Ovary (tissue), 9 donors: Measurements from ENCODE around the gene USP36. TPM values are rescaled to one million over a fixed set of nuclear protein-coding genes. Genes with fewer than 3 reads are reported as not detected.

ENCODE experiments used
- DNase-seq, 5 donors: peaks; one replicate each; pipeline ENCODE4 v3.0.0-alpha.2; 2019 to 2020
- H3K27ac ChIP-seq, 2 donors: fragments of 200-600 bp; one replicate each; pipeline versions ENCODE4 v1.5.1 to v1.8.0; 2019 to 2022
- H3K27me3 ChIP-seq: fragments of 200-600 bp; one replicate; pipeline ENCODE4 v1.8.0; 2022
- H3K36me3 ChIP-seq: fragments of 200-600 bp; sonication (generic); one replicate; pipeline ENCODE4 v1.5.1; 2019
- H3K4me1 ChIP-seq: one replicate; pipeline ENCODE4 v1.8.1; 2013; ENCODE audit warnings: mild to moderate bottlenecking, moderate library complexity; ENCODE audit not compliant: insufficient read depth
- H3K4me3 ChIP-seq: fragments of 200-600 bp; sonication (generic); one replicate; pipeline ENCODE4 v1.5.1; 2017
- H3K9me3 ChIP-seq, 2 donors: fragments of 200-600 bp in 1 of 2; sonication (generic) in 1 of 2; one replicate each; pipeline versions ENCODE4 v1.5.1 to v1.8.1; 2013 to 2019; ENCODE audit warnings: mild to moderate bottlenecking in 1 of 2, moderate library complexity in 1 of 2
- CTCF ChIP-seq, 3 donors: fragments of 450-650 bp in 2 of 3; fragments of 200-600 bp in 1 of 3; IDR thresholded peaks; one replicate each; pipeline versions ENCODE4 v1.5.1 to v1.8.0; 2016 to 2022; ENCODE audit warnings: antibody characterized with exemption in 3 of 3, mild to moderate bottlenecking in 1 of 3
- EP300 ChIP-seq: sonication (generic); formaldehyde crosslinking; IDR thresholded peaks from one replicate; pipeline ENCODE4 v1.6.1; 2017; ENCODE audit warnings: antibody characterized with exemption
- POLR2A ChIP-seq: fragments of 450-650 bp; IDR thresholded peaks from one replicate; pipeline ENCODE4 v1.6.1; 2017; ENCODE audit warnings: antibody characterized with exemption, mild to moderate bottlenecking, moderate library complexity
- WGBS, 3 donors: extraction: QIAGEN DNeasy Blood & Tissue Kit in 1 of 3; methylation state at CpG; one replicate each; pipeline versions ENCODE4 v1.1.5 to v1.1.7; 2013 to 2017; 5-methylcytosine and 5-hydroxymethylcytosine counted together
- intact Hi-C, 4 donors: fragments of 100-400 bp; cut with DNase I; formaldehyde crosslinking; loops; one replicate each; pipeline versions ENCODE4 v1.11.0 to v1.15.1; 2022 to 2023
- polyA plus RNA-seq, 2 donors: library from polyadenylated mRNA; stranded (reverse); fragments of 200-250 nt in 1 of 2; fragments of 350-450 nt in 1 of 2; fragmentation: Illumina TruSeq in 1 of 2; extraction: RNeasy Lipid Tissue Mini Kit (QIAGEN cat#74804) in 1 of 2; gene quantifications; one replicate each; pipeline ENCODE4 v1.2.3, GENCODE V29; 2013 to 2014
- total RNA-seq, 7 donors: library from RNA; depleted of rRNA in 2 of 7; stranded (reverse); fragments of >200 nt in 2 of 7; fragmentation: NEBNext Ultra II Directional in 3 of 7; extraction: Animal tissue kit (Norgen Biotek cat#: 25700) in 3 of 7; gene quantifications; one replicate each; pipeline versions ENCODE4 v1.1.0 to v1.2.4, GENCODE V29; 2016 to 2023
- donor health status: DM: no; HTN: no; CAD: no; lungs with moderate emphysema.
- donor health status: DM: no; HTN: no; CAD: no.
- donor health status: Bipolar disorder and iron deficiency.
- donor health status: DM: yes; HTN: yes; CAD: no.
- donor health status: DM: no; HTN: no; CAD: no.
- donor health status: DM: yes; HTN: yes; CAD: no.

Gene USP36
- total and polyA plus RNA-seq, 9 donors, result 38.7 to 127 (median 67.4) TPM

- H3K27ac ChIP-seq, result peak overlapping the region in 1 of 2 donors; percentile 21
- no peak for TF ChIP-seq CTCF (IDR thresholded peaks at IDR 0.05)
- no peak for TF ChIP-seq POLR2A
- TF ChIP-seq EP300, result no peak
- no peaks in the 10 kb centered on the region for H3K9me3 ChIP-seq
- no peaks in the 10 kb centered on the region for H3K27me3 ChIP-seq
- intact Hi-C loops, result loop anchor here in 1 of 4 donors (5.0 kb wide), 1 partner anchor 1363 kb away; no protein-coding TSS in a partner anchor
- no peak overlapping the region for H3K4me3 ChIP-seq
- DNase-seq, result no peak
- H3K4me1 ChIP-seq, result peaks cover 3% of the 10 kb centered on the region
- 49 to 79% (median 78%) methylated on average over 2 of the region's 2 CpGs for WGBS, 3 donors
- H3K36me3 ChIP-seq, result no peaks in the 10 kb centered on the region
Observed at GRCh38 chr17:78774453-78774852, 66.2 kb downstream of the USP36 start.

GRCh38 chr17:78771758-78772382 lies 68.7 kb downstream of the USP36 start:
- intact Hi-C loops, result loop anchor here in 1 of 4 donors (5.0 kb wide), 1 partner anchor 1365 kb away; no protein-coding TSS in a partner anchor

GRCh38 chr17:78769196-78769773 lies 71.3 kb downstream of the USP36 start:
- no peak overlapping the region for H3K27ac ChIP-seq
- WGBS, 3 donors, result 94 to 97% (median 96%) methylated on average over 7 of the region's 7 CpGs
- H3K9me3 ChIP-seq, result no peaks in the 10 kb centered on the region
- no peaks in the 10 kb centered on the region for H3K27me3 ChIP-seq
- H3K36me3 ChIP-seq, result no peaks in the 10 kb centered on the region
- no peak for DNase-seq
- intact Hi-C loops, result no loop called here
- no peak for TF ChIP-seq POLR2A
- no peak for TF ChIP-seq CTCF (IDR thresholded peaks at IDR 0.05)
- peaks cover 1% of the 10 kb centered on the region for H3K4me1 ChIP-seq
- no peak overlapping the region for H3K4me3 ChIP-seq

More at GRCh38 chr17:78771758-78772382, 68.7 kb downstream of the USP36 start:
- DNase-seq, result no peak
- peaks cover 3% of the 10 kb centered on the region for H3K4me1 ChIP-seq
- no peaks in the 10 kb centered on the region for H3K36me3 ChIP-seq
- 74 to 77% (median 77%) methylated on average over 6 of the region's 6 CpGs for WGBS, 3 donors
- H3K4me3 ChIP-seq, result no peak overlapping the region
- no peak overlapping the region for H3K27ac ChIP-seq
- H3K27me3 ChIP-seq, result no peaks in the 10 kb centered on the region
- no peak for TF ChIP-seq POLR2A
- TF ChIP-seq EP300, result no peak
- TF ChIP-seq CTCF (IDR thresholded peaks at IDR 0.05), result no peak
- H3K9me3 ChIP-seq, result no peaks in the 10 kb centered on the region

- DNase-seq, result no peak
- Histone ChIP-seq H3K36me3 (no peaks in the 10 kb centered on the region), H3K4me3 (no peak overlapping the region), H3K9me3 (no peaks in the 10 kb centered on the region), H3K4me1 (peaks cover 1% of the 10 kb centered on the region), H3K27ac (no peak overlapping the region), H3K27me3 (no peaks in the 10 kb centered on the region)
- intact Hi-C loops, result no loop called here
- TF ChIP-seq POLR2A (no peak), EP300 (no peak), CTCF (IDR thresholded peaks at IDR 0.05) (no peak)
- 46 to 65% (median 58%) methylated on average over 4 of the region's 4 CpGs for WGBS, 3 donors
Observed at GRCh38 chr17:78767806-78768205, 72.8 kb downstream of the USP36 start.
